CD4-positive, alpha-beta T cell treated with Interleukin-15 for 1 hour (primary cell): Measurements from ENCODE around the gene C9orf85.
"Not testable (repeated sequence)": the region's sequence is repeated elsewhere in the genome, so short reads cannot be mapped to it uniquely, and the experiment has no call there.

ENCODE experiments used
- DNase-seq: peaks from one replicate; pipeline ENCODE4 v3.0.0-alpha.2; 2020

The C9orf85 gene, protein sequence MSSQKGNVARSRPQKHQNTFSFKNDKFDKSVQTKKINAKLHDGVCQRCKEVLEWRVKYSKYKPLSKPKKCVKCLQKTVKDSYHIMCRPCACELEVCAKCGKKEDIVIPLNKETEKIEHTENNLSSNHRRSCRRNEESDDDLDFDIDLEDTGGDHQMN

DNA sequence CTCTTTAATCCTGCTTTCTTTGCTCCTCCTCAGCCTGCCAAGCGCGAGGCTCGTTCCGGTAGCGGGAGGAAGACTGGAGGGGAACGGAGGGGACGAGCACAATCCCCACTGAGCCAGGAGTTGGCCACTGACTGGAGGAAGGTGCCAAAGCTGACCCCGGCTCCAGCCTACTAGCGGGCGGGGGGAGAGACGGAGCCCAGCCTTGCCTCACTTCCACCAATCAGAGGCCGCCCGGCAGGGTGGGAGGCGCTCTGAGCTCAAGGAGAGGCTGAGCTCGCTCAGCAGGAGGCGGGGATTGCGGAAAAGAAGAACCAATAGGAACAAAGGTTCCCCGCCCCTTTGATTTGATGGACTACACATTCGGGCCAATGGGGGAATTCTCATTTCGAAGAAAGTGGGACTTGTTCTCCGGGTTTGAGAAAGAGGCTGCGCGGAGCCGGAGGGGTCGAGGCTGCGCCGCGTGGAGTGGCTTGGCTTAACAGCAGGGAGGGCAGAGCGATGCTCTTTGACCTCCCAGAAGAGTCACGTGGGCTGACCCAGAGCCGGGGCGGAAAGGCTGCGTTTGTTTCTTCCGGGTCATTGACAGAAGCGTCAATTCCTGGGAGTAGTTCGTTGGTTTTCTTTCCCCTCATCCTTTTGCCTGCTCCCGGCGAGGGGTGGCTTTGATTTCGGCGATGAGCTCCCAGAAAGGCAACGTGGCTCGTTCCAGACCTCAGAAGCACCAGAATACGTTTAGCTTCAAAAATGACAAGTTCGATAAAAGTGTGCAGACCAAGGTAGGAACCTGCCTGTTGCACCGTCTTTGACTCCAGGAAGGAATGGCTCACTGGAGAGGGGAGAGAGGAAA, at the start of gene C9orf85, which contains the start of gene ABHD17B:
Gene C9orf85, plus strand, starts transcription at position 579 of the 847 bp plus-strand sequence. Its CDS starts 96 bp downstream, at position 675.
Gene ABHD17B, minus strand, starts transcription at position 133 of the 847 bp plus-strand sequence. CDS start 36,113 bp downstream, outside the sequence.
- peak; percentile 98 for DNase-seq

DNA sequence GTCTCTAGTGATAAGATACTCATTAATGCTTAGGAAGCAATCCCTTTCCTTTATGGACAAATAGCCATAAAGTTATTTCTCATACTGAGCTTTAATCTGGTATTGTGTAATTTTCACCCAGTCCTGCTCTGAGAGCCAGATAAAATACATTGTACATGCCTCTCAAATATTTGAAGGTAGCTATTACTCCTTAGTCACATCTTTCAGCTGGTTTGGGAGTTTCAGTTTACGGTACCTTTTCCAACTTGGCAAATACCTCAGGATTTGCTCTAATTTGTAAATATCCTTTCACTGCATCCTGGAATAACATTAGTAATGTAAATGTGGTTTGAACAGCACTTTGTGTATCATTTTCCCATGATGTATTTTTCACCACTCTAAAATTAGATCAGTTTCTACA, 47.8 kb upstream of the C9orf85 start:
- DNase-seq = no peak

DNA sequence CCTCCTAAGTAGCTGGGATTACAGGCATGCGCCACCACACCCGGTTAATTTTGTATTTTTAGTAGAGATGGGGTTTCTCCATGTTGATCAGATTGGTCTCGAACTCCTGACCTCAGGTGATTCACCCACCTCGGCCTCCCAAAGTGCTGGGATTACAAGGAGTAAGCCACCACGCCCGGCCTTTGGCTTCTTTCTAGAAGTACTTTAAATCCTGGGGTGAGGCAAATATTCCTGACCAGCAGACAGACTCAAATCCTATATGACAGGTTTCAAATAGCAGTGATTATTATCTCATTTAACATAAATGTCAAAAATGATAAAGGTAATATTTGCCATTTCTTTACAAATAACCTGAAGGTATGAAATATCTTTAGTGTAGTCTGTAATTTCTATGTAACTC, 36.1 kb upstream of the C9orf85 start:
- no peak for DNase-seq

DNA sequence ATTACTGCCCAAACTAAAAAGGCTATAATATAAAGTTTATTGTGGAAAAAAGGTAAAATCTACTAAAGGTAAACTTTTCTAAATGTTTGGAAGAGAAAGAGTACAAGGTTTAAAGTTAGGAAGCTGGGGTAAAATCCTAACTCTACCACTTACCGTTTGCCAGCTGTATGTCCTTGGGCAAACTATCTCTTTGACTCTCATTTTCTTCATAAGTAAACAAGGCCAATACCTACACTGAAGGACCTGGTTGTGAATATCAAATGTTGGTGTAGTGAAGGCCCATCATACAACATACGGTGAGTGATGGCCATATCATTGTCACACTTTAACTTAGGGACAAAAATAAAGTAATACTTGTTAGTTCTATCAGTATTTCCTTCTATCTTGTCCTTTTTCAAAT, 35.3 kb upstream of the C9orf85 start:
- no peak for DNase-seq

DNA sequence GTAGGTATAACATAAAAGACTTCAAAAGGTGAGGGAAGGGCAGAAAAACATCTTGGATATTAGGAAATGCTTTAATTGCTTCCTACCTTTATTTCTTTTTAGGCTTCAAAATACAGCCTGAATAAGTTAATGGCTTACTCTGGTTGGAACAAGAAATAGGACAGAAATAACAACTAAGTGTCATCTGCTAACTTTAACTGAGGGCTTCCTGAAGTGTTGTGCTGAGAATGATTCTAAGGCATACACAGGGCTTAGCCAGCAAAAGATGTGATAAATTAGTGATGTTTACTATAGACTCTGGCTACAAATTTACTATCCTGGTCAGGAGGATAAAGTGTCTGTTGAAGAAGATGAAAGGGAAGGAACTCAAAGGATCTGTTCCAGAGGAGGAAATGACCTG, 34.6 kb upstream of the C9orf85 start:
- DNase-seq = no peak

DNA sequence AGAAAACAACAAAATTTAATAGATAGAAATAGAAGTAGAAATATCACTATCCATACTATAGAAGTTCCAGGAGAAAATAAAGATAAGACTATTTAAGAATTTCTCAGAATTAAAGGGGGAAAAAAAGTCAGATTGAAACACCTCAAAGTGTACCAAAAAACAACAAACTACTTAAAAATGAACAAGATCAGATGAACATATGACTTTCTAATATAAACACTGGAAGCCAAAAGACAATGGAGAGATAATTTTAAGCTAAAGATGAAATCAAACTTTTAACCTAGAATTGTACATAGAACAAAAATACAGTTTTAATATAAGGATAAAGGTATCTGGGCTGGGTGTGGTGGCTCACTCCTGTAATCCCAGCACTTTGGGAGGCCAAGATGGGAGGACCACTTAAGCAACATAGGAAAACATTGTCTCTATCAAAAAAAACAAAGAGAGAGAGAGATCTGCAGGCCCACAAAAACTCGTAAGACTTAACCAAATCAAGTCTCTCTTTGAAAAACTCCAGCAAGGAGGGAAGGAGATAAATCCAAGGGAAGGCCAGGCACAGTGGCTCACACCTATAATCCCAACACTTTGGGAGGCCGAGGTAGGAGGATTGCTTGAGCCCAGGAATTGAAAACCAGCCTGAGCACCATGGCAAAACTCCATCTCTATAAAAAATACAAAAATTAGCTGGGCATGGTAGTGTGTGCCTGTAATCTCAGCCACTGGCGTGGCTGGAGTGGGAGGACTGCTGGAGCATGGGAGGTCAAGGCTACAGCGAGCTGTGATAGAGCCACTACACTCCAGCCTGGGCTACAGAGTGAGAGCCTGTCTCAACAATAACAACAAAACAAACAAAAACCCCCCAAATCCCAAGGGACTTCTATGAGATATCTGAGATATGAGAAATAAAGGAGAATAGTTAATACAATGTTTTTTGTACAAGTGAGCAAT, 32.8 kb upstream of the C9orf85 start:
- DNase-seq = no peak

DNA sequence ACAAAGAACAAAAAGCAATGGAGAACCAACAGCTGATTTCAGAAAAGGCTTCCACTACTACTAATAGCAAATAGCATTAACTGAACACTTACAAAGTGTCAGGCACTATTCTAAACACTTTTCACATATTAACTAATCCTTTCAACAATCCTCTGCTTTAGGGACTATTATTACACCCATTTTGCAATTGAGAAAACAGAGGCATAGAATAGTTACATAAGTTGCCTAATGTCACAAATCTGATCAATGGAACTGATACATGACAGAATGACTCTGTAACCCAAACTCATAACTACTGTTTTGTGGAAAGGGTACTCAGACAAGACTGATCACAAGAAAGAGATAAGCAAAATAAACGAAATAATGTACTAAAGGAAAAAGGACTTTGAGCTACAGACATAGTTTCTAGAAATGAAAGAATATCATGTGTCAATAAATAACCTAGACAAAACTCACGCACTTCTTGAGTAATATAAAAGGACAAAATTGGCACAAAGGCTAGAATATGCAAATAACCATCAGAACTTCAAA, 31.7 kb upstream of the C9orf85 start:
- no peak for DNase-seq

DNA sequence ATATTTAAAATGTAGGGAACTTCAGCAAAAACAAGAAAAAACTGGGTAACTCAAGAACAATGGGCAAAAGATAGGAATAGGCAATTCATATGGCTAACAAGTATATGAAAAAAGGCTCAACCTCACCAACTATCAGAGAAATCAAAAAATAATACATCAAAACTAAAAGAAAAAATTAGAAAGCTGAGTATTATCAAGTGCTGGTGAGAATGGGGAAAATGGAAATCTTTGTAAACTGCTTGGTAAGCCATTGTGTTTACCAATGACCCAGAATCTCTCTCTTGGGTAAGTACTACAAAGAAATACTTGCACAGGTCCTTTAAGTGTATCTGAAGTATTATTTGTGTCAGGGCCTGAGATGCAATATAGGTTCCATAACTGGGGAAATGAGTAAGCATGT, 27.4 kb upstream of the C9orf85 start:
- DNase-seq = no peak

DNA sequence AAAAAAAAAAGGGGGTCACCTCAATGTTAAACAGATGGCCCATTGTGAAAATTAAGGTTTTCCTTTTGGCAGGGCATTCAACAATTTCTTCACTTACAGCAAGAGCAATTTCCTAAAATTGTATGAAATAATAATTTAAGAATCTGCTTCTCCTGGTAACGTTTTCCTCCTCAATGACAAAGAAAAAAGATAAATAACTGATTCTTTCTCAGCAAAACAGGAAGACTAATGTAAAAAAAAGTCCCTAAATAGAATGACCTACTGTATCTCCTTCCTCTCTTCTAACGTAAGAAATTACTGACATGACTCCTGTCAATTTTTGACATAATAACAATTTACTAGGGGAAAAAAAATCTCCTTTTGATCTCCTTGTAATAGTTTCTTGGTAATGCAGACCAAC, 26.0 kb upstream of the C9orf85 start:
- no peak for DNase-seq

DNA sequence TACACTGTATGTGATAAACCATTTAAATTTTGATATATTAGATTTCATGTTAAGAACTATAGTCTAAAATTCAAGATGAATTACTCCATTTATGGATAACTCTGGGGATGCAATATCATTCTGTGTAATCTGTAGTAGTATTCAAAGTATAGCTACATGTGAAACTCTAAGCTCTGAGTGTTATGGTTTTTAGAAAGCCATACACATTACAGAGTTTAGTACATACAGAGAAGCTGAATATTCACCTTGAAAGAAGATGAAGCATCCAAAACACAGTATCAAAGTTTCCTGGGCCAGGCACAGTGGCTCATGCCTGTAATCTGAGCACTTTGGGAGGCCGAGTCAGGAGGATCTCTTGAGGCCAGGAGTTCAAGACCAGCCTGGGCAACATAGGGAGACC, 25.4 kb upstream of the C9orf85 start:
- DNase-seq = no peak

DNA sequence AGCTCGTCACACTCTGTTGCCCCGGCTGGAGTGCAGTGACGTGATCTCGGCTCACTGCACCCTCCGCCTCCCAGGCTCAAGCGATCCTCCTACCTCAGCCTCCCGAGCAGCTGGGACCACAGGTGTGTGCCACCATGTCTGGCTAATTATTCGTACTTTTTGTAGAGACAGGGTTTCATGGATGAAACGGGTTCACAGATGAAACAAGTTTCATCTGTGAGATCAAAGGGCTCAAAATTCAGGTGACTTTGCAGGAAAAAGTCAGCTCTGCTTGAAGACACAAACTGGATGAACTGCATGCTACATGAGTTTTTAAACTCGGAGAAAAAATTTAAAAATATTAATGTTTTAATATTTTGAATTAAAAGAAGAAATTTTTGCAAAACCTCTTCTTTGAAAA, 24.9 kb upstream of the C9orf85 start:
- no peak for DNase-seq

DNA sequence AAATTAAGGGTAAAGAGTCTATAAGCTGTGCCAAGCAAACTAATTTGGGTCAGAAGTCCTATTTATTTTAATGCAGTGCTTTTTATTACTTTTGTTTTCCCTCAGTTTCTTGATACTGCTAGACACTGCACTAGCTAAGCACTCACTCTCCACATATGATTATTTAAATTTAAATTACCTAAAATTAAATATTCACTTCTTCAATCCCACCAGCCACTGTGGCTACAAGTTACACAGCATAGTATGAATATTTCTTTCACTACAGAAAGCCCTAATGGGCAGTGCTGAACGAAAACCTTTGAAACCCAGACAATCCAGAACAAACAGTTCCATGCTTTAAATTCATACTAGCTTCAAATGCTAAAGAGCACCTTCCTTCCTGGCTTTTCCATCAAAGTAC, 24.1 kb upstream of the C9orf85 start:
- DNase-seq = no peak

DNA sequence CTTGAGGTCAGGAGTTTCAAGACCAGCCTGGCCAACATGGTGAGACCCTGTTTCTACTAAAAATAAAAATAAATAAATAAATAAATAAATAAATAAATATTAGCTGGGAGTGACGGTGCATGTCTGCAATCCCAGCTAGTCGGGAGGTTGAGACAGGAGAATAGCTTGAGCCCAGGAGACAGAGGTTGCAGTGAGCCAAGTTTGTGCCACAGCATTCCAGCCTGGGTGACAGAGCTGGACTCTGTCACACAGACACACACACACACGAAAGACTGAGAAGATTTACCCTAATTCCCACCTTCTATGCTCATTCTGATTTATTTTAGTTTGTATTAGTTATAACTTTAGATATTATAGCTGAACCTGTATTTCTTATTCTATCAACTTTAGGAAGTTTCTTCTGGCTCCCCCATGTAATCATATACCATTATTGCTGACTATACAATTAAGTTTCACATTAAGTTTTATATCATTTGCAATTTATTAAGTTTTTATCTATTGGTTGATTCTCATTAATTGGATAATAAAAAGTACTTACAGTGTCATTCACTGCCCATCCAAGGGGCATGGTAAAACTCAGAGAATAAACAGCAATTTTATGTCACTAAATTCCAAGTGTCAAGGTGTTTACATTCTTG, 21.3 kb upstream of the C9orf85 start:
- DNase-seq = no peak

DNA sequence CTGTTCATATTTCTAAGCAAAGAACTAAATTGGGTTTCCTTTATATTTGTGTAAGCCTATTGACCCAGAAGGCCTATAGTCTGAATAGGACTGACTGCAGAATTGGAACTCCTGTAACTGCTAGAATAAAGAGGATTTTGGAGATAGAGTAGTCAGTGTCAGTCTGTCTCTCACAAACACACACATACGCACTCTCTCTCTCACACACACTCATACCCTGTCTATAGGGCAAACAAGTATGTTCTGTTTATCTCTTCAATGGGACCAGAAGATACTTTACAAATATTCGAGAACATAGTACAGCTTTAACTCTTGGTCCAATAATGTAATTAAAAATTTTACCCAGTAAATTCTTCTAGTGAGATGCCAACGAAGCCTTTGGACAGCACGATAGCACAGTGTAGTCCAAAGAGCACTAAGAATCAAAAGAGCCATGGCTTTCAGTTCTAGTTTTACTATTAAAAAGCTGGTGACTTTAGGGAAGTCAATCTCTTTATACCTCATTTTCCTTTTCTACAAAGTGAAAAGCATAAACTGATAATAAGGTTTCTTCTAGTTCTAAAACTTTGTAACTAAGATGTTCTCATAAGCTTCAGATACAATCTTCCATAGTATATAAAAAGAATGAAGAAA, 19.8 kb upstream of the C9orf85 start:
- no peak for DNase-seq

DNA sequence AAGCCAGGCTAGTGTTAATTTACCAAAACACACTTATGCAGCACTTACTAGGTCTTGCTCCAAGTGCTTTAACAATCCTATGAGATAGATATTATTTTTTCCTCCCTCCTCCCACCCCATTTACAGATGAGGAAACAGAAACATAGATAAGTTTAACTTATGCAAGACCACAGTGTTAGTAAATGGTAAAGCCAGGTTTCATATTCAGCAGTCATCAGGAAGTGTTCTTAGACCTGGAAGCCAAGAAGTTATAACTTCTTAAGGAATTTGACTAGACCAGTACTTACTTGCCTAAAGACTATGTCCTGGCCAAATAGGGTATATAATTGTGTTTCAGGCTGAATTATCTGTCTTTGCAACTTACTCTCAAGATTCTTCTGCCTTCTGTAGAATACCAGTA, 16.3 kb upstream of the C9orf85 start:
- no peak for DNase-seq

DNA sequence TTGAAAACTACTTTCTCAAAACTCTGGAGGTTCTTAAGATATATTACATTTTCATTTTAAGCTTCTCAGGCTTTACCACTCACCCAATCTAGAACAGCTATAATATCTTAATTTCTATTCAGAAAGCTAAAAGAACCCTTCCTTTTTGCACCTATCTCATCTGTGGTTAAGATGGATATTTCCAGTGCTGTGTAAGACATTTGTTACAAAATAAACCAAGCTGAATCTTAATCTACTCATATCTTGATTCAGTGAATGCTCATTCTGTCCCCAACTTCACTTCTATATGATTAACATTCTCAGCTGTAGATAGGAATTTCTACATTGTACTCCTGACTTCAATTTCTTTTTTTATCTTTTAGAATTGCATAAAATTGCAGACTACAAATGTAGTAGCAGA, 15.5 kb upstream of the C9orf85 start:
- DNase-seq = no peak

DNA sequence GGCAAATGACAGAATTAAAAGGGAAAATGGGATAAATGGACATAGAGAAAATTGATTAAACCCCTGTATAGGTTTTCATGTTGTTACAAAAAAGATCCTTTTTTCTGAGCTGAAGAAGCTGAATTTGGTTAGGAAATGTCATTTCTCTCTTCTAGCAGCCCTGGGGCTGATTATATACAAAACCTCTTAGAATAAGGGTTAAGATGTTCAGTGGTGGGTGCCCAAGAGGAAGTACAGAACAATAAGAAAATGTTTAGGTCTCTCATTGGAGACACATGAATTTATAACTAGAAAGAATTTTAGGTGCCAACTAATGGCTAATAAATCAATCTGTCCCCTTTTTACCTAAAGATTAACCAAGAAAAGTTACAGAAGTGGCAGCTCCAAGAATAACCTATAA, 14.7 kb upstream of the C9orf85 start:
- DNase-seq = no peak

DNA sequence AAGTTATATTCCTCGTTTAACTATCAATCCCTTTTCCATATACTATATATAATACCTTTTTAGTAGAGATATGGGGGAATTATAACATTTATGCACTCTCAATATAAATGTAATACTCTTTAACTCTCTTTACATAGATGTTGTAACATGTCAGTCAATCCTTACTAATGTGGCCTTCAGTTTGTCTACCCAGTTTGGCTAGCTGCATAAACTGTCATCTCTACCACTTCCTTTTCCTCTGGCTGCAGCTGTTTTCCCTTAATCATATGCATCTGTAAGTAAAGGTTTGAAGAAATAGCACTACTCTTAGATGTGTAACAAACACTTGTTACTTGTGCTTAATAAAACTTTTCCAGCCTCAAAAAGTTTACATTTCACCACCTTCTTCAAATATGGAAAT, 13.9 kb upstream of the C9orf85 start:
- no peak for DNase-seq

DNA sequence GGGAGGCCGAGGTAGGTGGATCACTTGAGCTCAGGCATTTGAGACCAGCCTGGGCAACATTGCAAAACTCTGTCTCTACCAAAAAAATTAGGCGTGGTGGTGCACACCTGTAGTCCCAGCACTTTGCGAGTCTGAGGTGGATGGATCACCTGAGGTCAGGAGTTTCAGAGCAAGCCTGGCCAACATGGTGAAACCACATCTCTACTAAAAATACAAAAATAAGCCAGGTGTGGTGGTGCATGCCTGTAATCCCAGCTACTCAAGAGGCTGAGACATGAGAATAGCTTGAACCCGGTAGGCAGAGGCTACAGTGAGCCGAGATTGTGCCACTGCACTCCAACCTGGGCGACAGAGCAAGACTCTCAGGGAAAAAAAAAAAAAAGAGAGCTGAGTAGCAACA, 12.7 kb upstream of the C9orf85 start:
- DNase-seq = not testable (repeated sequence)

DNA sequence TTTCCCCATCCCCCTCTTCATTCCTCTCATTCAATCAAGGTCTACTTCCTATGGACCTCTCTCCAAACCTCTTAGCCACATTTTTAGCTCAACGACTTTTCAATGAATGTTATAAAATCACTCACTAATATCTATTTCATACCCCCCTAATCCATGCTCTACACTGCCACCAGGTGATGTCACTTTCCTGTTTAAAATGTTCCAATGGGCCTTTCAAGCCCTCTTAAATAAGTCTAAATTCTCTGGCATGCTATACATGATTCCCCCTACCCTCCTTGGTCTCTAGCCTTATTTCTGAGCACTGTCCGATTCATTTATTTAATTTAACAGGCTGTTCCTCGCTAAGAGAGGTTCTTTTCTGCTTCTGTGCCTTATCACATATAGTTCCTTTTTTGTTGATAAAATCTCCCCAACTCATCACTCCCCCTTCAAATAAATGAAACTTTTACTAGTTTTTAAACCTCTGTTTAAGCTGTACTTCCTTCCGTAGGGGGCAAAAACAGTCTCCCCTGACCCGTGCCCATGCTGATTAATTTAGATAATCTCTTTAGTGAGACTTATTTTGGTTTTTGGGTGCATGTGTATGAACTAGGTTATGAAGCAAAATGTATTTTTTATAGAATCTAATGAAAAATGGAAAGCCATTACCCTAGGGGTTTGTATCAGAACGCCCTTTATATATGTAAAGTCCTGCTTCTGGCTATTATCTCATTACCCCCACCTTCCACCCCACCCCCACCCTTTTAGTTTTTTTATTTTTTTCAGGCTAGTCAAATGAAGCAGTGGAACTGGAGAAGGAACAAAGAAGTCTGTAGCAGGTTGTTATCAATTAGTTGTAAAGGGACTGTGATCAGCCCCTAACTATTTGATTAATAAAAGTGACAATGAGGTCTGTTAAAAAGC, 9.5 kb upstream of the C9orf85 start:
- no peak for DNase-seq

DNA sequence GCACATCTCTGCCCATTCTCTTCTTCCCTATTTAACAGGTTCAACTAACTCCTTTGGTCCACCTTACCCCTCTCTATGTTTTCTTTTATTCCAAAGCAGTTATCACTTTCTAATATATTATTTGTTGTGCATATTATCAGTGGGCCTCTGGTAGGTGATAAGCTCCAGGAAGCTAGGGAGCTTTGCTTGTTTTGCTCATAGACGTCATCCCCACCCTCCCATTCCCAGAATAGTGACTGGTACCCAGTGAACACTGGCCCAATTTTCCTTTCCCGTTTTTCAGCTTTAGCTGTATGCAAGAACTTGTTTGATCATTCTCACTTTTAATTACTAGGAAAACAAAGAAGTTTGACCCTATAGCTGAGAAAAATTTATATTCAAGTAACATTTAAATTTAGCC, 7.4 kb upstream of the C9orf85 start:
- no peak for DNase-seq
